Parathyroid adenoma (tissue), 2 donors: Measurements from ENCODE around the gene BICD2.

Experiments used
- H2AFZ ChIP-seq: fragments of 300-600 bp; sonication (generic); one replicate; pipeline ENCODE4 v1.7.0; 2017; ENCODE audit warnings: antibody characterized with exemption, mild to moderate bottlenecking
- H3K27ac ChIP-seq: fragments of 300-600 bp; sonication (generic); one replicate; pipeline ENCODE4 v1.7.0; 2017
- H3K27me3 ChIP-seq: fragments of 300-600 bp; sonication (generic); one replicate; pipeline ENCODE4 v1.7.0; 2017; ENCODE audit warnings: low read length; ENCODE audit not compliant: control insufficient read depth, insufficient read depth
- H3K36me3 ChIP-seq: fragments of 300-600 bp; sonication (generic); one replicate; pipeline ENCODE4 v1.7.0; 2017; ENCODE audit warnings: low read length; ENCODE audit not compliant: control insufficient read depth, insufficient read depth
- H3K4me1 ChIP-seq: fragments of 300-600 bp; sonication (generic); one replicate; pipeline ENCODE4 v1.7.0; 2017; ENCODE audit warnings: control low read depth
- H3K4me2 ChIP-seq: fragments of 300-600 bp; sonication (generic); one replicate; pipeline ENCODE4 v1.7.0; 2017; ENCODE audit warnings: low read length
- H3K4me3 ChIP-seq: fragments of 300-600 bp; sonication (generic); one replicate; pipeline ENCODE4 v1.7.0; 2017; ENCODE audit warnings: low read depth, low read length
- H3K79me2 ChIP-seq: fragments of 300-600 bp; sonication (generic); one replicate; pipeline ENCODE4 v1.7.0; 2017; ENCODE audit warnings: control low read depth
- H3K9ac ChIP-seq: fragments of 300-600 bp; sonication (generic); one replicate; pipeline ENCODE4 v1.7.0; 2017; ENCODE audit warnings: mild to moderate bottlenecking
- H3K9me3 ChIP-seq: fragments of 300-600 bp; sonication (generic); one replicate; pipeline ENCODE4 v1.7.0; 2017; ENCODE audit warnings: low read length; ENCODE audit not compliant: control insufficient read depth
- CTCF ChIP-seq: fragments of 300-600 bp; sonication (generic); IDR thresholded peaks from one replicate; pipeline ENCODE4 v1.7.0; 2017; ENCODE audit warnings: antibody characterized with exemption, mild to moderate bottlenecking
- donor health status: primary hyperparathyroidism.

The BICD2 gene

GRCh38 chr9:92795000-92795399 is 30.4 kb upstream of the BICD2 start:
- H3K9me3 ChIP-seq, result no peaks in the 10 kb centered on the region
- no peak for TF ChIP-seq CTCF
- H3K9ac ChIP-seq, result no peak overlapping the region
- no peaks in the 10 kb centered on the region for H3K36me3 ChIP-seq
- no peak overlapping the region for H3K27ac ChIP-seq
- H3K4me1 ChIP-seq, result no peaks in the 10 kb centered on the region
- H2AFZ ChIP-seq, result no peak overlapping the region
- H3K79me2 ChIP-seq, result no peaks in the 10 kb centered on the region
- H3K4me3 ChIP-seq, result no peak overlapping the region
- no peak overlapping the region for H3K4me2 ChIP-seq
- no peaks in the 10 kb centered on the region for H3K27me3 ChIP-seq

- Histone ChIP-seq H3K4me1 (no peaks in the 10 kb centered on the region), H3K27me3 (no peaks in the 10 kb centered on the region), H3K27ac (no peak overlapping the region), H3K4me2 (no peak overlapping the region), H3K4me3 (no peak overlapping the region), H3K9me3 (no peaks in the 10 kb centered on the region), H3K9ac (no peak overlapping the region), H3K36me3 (no peaks in the 10 kb centered on the region), H3K79me2 (no peaks in the 10 kb centered on the region), H2AFZ (no peak overlapping the region)
- TF ChIP-seq CTCF, result no peak
These were observed 29.8 kb upstream of the BICD2 start for GRCh38 chr9:92794426-92794825.

GRCh38 chr9:92790542-92791527 is 26.2 kb upstream of the BICD2 start:
- H3K4me3 ChIP-seq, result no peak overlapping the region
- peak; percentile 61 for TF ChIP-seq CTCF
- H3K4me2 ChIP-seq, result peak overlapping the region; percentile 32
- H3K4me1 ChIP-seq, result no peaks in the 10 kb centered on the region
- H3K27ac ChIP-seq, result no peak overlapping the region
- no peaks in the 10 kb centered on the region for H3K9me3 ChIP-seq
- no peak overlapping the region for H3K9ac ChIP-seq
- H3K36me3 ChIP-seq, result no peaks in the 10 kb centered on the region
- no peaks in the 10 kb centered on the region for H3K79me2 ChIP-seq
- H3K27me3 ChIP-seq, result no peaks in the 10 kb centered on the region
- H2AFZ ChIP-seq, result no peak overlapping the region

GRCh38 chr9:92786298-92786697 is 21.7 kb upstream of the BICD2 start:
- no peak overlapping the region for H2AFZ ChIP-seq
- no peaks in the 10 kb centered on the region for H3K36me3 ChIP-seq
- no peaks in the 10 kb centered on the region for H3K9me3 ChIP-seq
- no peak overlapping the region for H3K27ac ChIP-seq
- no peak overlapping the region for H3K4me2 ChIP-seq
- H3K9ac ChIP-seq, result no peak overlapping the region
- H3K27me3 ChIP-seq, result no peaks in the 10 kb centered on the region
- no peak overlapping the region for H3K4me3 ChIP-seq
- no peaks in the 10 kb centered on the region for H3K79me2 ChIP-seq
- H3K4me1 ChIP-seq, result no peaks in the 10 kb centered on the region
- no peak for TF ChIP-seq CTCF
